HG02970 (cell line): ENCODE measurements around the gene PHYKPL.

Source experiments
- ATAC-seq: cut with Tn5 transposase; IDR thresholded peaks from one replicate; pipeline ENCODE4 v1.9.1; 2021; ENCODE audit warnings: mild to moderate bottlenecking, moderate library complexity, moderate number of reproducible peaks; ENCODE audit not compliant: unreplicated experiment, low FRiP score

PHYKPL gene

GRCh38 chr5:178227138-178227659, 5.4 kb downstream of the PHYKPL start:
- ATAC-seq = no peak

- no peak for ATAC-seq
Observed at GRCh38 chr5:178225174-178225573, 7.4 kb downstream of the PHYKPL start.

GRCh38 chr5:178224403-178224802, 8.2 kb downstream of the PHYKPL start:
- ATAC-seq = no peak

GRCh38 chr5:178223828-178224335, 8.7 kb downstream of the PHYKPL start:
- ATAC-seq = no peak

- ATAC-seq = no peak
Observed at GRCh38 chr5:178223196-178223773, 9.3 kb downstream of the PHYKPL start.

GRCh38 chr5:178222292-178222691, 10.3 kb downstream of the PHYKPL start:
- ATAC-seq = no peak

- no peak for ATAC-seq
Observed at GRCh38 chr5:178221853-178222252, 10.7 kb downstream of the PHYKPL start.

- no peak for ATAC-seq
Observed at GRCh38 chr5:178221282-178221681, 11.3 kb downstream of the PHYKPL start.

GRCh38 chr5:178218827-178219226, 13.8 kb downstream of the PHYKPL start:
- ATAC-seq = no peak

GRCh38 chr5:178218237-178218776, 14.3 kb downstream of the PHYKPL start:
- no peak for ATAC-seq

- ATAC-seq = no peak
Observed at GRCh38 chr5:178216779-178217178, 15.8 kb downstream of the PHYKPL start.

GRCh38 chr5:178216088-178216534, 16.5 kb downstream of the PHYKPL start:
- no peak for ATAC-seq

GRCh38 chr5:178215280-178216002, 17.2 kb downstream of the PHYKPL start:
- ATAC-seq = no peak

- ATAC-seq = no peak
Observed at GRCh38 chr5:178214160-178214803, 18.3 kb downstream of the PHYKPL start.

- ATAC-seq = no peak
Observed at GRCh38 chr5:178213748-178214151, 18.9 kb downstream of the PHYKPL start.

- ATAC-seq = no peak
Observed at GRCh38 chr5:178213003-178213461, 19.6 kb downstream of the PHYKPL start.

GRCh38 chr5:178212241-178213002, 20.2 kb downstream of the PHYKPL start:
- ATAC-seq = no peak

GRCh38 chr5:178211095-178212048, 21.2 kb downstream of the PHYKPL start:
- ATAC-seq = no peak

GRCh38 chr5:178210686-178211085, 21.9 kb downstream of the PHYKPL start:
- ATAC-seq = no peak
